Right lobe of liver (tissue), 6 donors: ENCODE results near the gene EXOC3. TPM values are rescaled to one million over a fixed set of nuclear protein-coding genes. Genes with fewer than 3 reads are reported as not detected.
"Not testable (repeated sequence)": the region's sequence is repeated elsewhere in the genome, so short reads cannot be mapped to it uniquely, and the experiment has no call there.

Experiments used
- ATAC-seq, 4 donors: fragments of 200-7000 bp; cut with Tn5 transposase; one replicate each; pipeline ENCODE4 v1.9.1; 2020; ENCODE audit warnings: mild to moderate bottlenecking in 4 of 4, moderate library complexity in 4 of 4
- DNase-seq, 3 donors: peaks; one replicate each; pipeline ENCODE4 v3.0.0-alpha.2; 2020
- H3K27ac ChIP-seq, 3 donors: fragments of 200-600 bp; one replicate each; pipeline ENCODE4 v1.8.0; 2022
- H3K27me3 ChIP-seq, 2 donors: fragments of 200-600 bp; one replicate each; pipeline ENCODE4 v1.8.0; 2022
- H3K36me3 ChIP-seq, 4 donors: fragments of 200-600 bp; sonication (generic) in 1 of 4; one replicate each; pipeline versions ENCODE4 v1.5.1 to v1.8.0; 2017 to 2022; ENCODE audit warnings: control low read depth in 1 of 4
- H3K4me1 ChIP-seq, 4 donors: fragments of 200-600 bp; sonication (generic) in 1 of 4; one replicate each; pipeline versions ENCODE4 v1.5.1 to v1.8.0; 2017 to 2022; ENCODE audit warnings: control low read depth in 1 of 4
- H3K4me3 ChIP-seq, 3 donors: fragments of 200-600 bp; one replicate each; pipeline ENCODE4 v1.8.0; 2022
- H3K9me3 ChIP-seq, 4 donors: fragments of 200-600 bp; sonication (generic) in 1 of 4; one replicate each; pipeline versions ENCODE4 v1.5.1 to v1.8.0; 2017 to 2022; ENCODE audit warnings: control low read depth in 1 of 4
- CTCF ChIP-seq, 4 donors: fragments of 200-600 bp in 3 of 4; fragments of 450-650 bp in 1 of 4; IDR thresholded peaks; one replicate each; pipeline versions ENCODE4 v1.5.1 to v1.8.0; 2016 to 2022; ENCODE audit warnings: antibody characterized with exemption in 4 of 4, mild to moderate bottlenecking in 2 of 4
- POLR2A ChIP-seq: fragments of 450-650 bp; IDR thresholded peaks from one replicate; pipeline ENCODE4 v1.6.1; 2017; ENCODE audit warnings: antibody characterized with exemption, mild to moderate bottlenecking
- WGBS: methylation state at CpG from one replicate; pipeline ENCODE4 v1.1.6; 2018; ENCODE audit warnings: low coverage, low lambda C conversion rate; ENCODE audit not compliant: insufficient coverage; ENCODE audit errors: missing lambda C conversion rate; 5-methylcytosine and 5-hydroxymethylcytosine counted together
- intact Hi-C, 2 donors: fragments of 100-400 bp; cut with DNase I; formaldehyde crosslinking; loops; one replicate each; pipeline versions ENCODE4 v1.11.2 to v1.14.1; 2022
- total RNA-seq, 6 experiments: library from RNA; depleted of rRNA in 2 of 6; stranded (reverse); fragments of >200 nt in 2 of 6; fragmentation: NEBNext Ultra II Directional in 3 of 6; extraction: Animal tissue kit (Norgen Biotek cat#: 25700) in 3 of 6; gene quantifications; one replicate each; pipeline versions ENCODE4 v1.1.0 to v1.2.4, GENCODE V29; 2016 to 2023
- donor health status: DM: no; HTN: yes; CAD: no.
- donor health status: DM: no; HTN: no; CAD: no.
- donor health status: DM: no; HTN: no; CAD: no.
- donor health status: DM: no; HTN: yes; CAD: no.
- donor health status: DM: no; HTN: yes; CAD: no.

EXOC3 gene
- total RNA-seq, 6 experiments from 2014 or later = 14.6 to 24.3 (median 20.0) TPM

GRCh38 chr5:483434-484140 lies 40.6 kb downstream of the EXOC3 start:
- WGBS = 85% methylated on average over 7 of the region's 34 CpGs
- TF ChIP-seq CTCF (IDR thresholded peaks at IDR 0.05) (no peak), POLR2A (no peak)
- no peak for ATAC-seq
- no peak for DNase-seq
- intact Hi-C loops = no loop called here
- Histone ChIP-seq H3K27me3 (no peaks in the 10 kb centered on the region), H3K36me3 (no peaks in the 10 kb centered on the region), H3K4me1 (no peaks in the 10 kb centered on the region), H3K9me3 (no peaks in the 10 kb centered on the region), H3K4me3 (no peak overlapping the region), H3K27ac (no peak overlapping the region)

DNA sequence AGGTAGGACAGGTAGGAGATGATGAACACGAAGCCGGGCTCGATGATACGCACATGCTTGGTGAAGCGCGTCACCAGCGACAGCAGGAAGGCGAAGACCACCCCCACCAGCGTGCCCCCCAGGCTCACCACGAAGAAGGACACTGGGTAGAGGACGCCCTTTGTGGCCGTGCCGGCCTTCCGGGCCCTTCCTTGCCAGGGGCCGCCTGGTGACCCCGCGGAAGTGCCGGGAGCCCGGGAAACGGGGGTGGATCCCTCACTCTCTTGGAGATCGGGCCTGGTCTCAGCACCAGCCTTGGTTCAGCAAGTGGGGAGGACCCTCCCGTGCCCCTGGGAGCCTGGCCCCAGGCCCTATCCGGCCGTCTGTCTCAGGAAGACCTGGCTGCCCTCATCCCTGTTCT lies 41.6 kb downstream of the EXOC3 start:
- WGBS = 70% methylated on average over 2 of the region's 24 CpGs
- ATAC-seq = no peak

GRCh38 chr5:485113-485945 lies 42.4 kb downstream of the EXOC3 start:
- TF ChIP-seq POLR2A (no peak), CTCF (IDR thresholded peaks at IDR 0.05) (no peak)
- no peak overlapping the region for H3K27ac ChIP-seq
- H3K4me1 ChIP-seq = no peaks in the 10 kb centered on the region
- H3K4me3 ChIP-seq = no peak overlapping the region
- H3K27me3 ChIP-seq = no peaks in the 10 kb centered on the region
- intact Hi-C loops = no loop called here
- no peaks in the 10 kb centered on the region for H3K9me3 ChIP-seq
- ATAC-seq = no peak
- H3K36me3 ChIP-seq = no peaks in the 10 kb centered on the region
- no peak for DNase-seq
- 63% methylated on average over 4 of the region's 29 CpGs for WGBS

More for the DNA sequence above, 41.6 kb downstream of the EXOC3 start:
- Histone ChIP-seq H3K9me3 (no peaks in the 10 kb centered on the region), H3K4me3 (no peak overlapping the region), H3K4me1 (no peaks in the 10 kb centered on the region), H3K27me3 (no peaks in the 10 kb centered on the region), H3K36me3 (no peaks in the 10 kb centered on the region), H3K27ac (no peak overlapping the region)
- TF ChIP-seq CTCF (IDR thresholded peaks at IDR 0.05) = no peak
- no peak for TF ChIP-seq POLR2A
- intact Hi-C loops = no loop called here
- DNase-seq = no peak

DNA sequence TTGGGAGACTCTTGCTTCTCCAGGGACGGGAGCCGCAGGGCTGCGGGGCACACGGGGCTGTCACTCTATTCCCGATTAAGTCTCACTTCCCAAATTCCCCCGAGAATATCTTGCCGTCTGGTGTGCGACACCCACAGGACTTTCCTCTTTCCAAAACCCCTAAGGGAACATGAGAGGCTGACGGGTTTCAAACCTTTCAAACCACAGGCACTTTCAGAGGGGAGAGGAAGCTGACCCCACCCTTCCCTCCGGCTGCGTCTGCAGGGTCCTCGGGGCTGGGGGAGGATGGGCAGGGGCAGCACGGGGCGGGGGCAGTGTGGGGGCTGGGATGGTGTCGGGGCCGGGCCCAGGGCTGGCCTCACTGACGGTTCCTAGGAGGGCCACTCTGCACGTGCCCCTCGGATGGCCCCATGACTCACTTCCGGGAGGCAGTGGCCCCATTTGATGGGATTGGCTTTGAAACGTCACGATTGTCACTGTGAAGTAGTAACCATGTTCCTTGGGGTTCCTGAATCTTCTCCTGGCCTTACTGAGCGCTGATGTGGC lies 43.0 kb downstream of the EXOC3 start:
- Histone ChIP-seq H3K4me3 (no peak overlapping the region), H3K4me1 (no peaks in the 10 kb centered on the region), H3K36me3 (no peaks in the 10 kb centered on the region), H3K27me3 (no peaks in the 10 kb centered on the region), H3K9me3 (no peaks in the 10 kb centered on the region), H3K27ac (no peak overlapping the region)
- TF ChIP-seq POLR2A = no peak
- TF ChIP-seq CTCF (IDR thresholded peaks at IDR 0.05) = no peak
- intact Hi-C loops = no loop called here
- DNase-seq (no peak), ATAC-seq (no peak)
- no CpG with 5 or more reads among the region's 23 CpGs for WGBS

GRCh38 chr5:486597-486996 lies 43.6 kb downstream of the EXOC3 start:
- H3K4me1 ChIP-seq, H3K36me3 ChIP-seq, H3K27ac ChIP-seq, intact Hi-C loops, H3K4me3 ChIP-seq, H3K9me3 ChIP-seq, H3K27me3 ChIP-seq, ATAC-seq, DNase-seq: not testable (repeated sequence)
- WGBS = no CpG with 5 or more reads among the region's 22 CpGs
